Stimulated activated naive CD8-positive, alpha-beta T cell treated with anti-CD3 and anti-CD28 coated beads, Interleukin-15, Interleukin-2, amounts not matched to agents 100 ng/mL and 50 ng/mL, for 24 hours (primary cell): ENCODE data around the gene PDF.
"Not testable (repeated sequence)": the region's sequence is repeated elsewhere in the genome, so short reads cannot be mapped to it uniquely, and the experiment has no call there.

Source experiments
- H3K27ac Mint-ChIP-seq: one replicate; pipeline ENCODE4 v1.8.0; 2021; ENCODE audit warnings: mild to moderate bottlenecking, mixed read lengths
- H3K27me3 Mint-ChIP-seq: one replicate; pipeline ENCODE4 v1.8.0; 2021; ENCODE audit warnings: mixed read lengths
- H3K36me3 Mint-ChIP-seq: one replicate; pipeline ENCODE4 v1.8.0; 2021; ENCODE audit warnings: low read depth, mixed read lengths
- H3K4me1 Mint-ChIP-seq: one replicate; pipeline ENCODE4 v1.8.0; 2021; ENCODE audit warnings: low read depth, mixed read lengths
- H3K4me3 Mint-ChIP-seq: one replicate; pipeline ENCODE4 v1.8.0; 2021; ENCODE audit warnings: mild to moderate bottlenecking, mixed read lengths
- H3K9me3 Mint-ChIP-seq: one replicate; pipeline ENCODE4 v1.8.0; 2021; ENCODE audit warnings: mixed read lengths

Gene PDF

DNA sequence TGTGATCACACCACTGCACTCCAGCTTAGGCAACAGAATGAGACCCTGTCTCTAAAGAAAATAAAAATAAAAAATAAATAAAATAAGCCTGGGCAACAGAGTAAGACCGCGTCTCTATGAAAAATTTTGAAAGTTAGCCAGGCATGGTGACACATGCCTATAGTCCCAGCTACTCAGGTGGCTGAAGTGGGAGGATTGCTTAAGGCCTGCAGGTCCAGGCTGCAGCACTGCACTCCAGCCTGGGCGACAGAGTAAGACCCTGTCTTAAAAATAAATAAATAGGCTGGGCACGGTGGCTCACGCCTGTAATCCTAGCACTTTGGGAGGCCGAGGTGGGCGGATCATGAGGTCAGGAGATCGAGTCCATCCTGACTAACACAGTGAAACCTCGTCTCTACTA is 38.7 kb downstream of the PDF start:
- not testable (repeated sequence) for H3K4me3 Mint-ChIP-seq, H3K27me3 Mint-ChIP-seq, H3K4me1 Mint-ChIP-seq, H3K9me3 Mint-ChIP-seq, H3K36me3 Mint-ChIP-seq, H3K27ac Mint-ChIP-seq

DNA sequence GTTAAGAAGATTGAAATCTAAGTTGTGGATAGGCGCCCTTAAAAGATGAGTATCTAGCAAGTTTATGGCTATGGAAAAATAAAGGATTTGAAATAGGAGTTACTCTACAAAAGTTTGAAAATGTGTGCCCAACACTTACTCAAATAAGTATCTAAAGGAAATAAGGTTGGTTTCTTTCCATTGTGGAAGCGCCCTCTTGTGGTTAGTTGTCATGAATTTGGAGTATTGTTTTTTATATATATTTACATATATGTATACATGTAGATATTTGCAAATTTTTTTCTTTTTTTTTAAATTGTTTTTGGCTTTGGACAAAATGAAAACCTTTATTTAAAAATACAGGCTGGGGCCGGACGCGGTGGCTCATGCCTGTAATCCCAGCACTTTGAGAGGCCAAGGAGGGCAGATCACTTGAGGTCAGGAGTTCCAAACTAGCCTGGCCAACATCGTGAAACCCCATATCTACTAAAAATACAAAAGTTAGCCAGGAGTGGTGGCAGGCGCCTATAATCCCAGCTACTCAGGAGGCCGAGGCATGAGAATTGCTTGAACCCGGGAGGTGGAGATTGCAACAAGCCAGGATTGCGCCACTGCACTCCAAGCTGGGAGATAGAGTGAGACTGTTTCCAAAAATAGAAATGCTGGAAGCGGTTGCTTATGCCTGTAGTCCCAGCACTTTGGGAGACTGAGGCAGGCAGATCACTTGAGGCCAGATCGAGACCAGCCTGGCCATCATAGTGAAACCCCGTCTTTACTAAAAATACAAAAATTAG is 43.3 kb downstream of the PDF start:
- Mint-ChIP-seq H3K4me3 (no peak overlapping the region), H3K36me3 (no peaks in the 10 kb centered on the region), H3K4me1 (no peaks in the 10 kb centered on the region), H3K27me3 (no peaks in the 10 kb centered on the region), H3K9me3 (no peaks in the 10 kb centered on the region), H3K27ac (no peak overlapping the region)

DNA sequence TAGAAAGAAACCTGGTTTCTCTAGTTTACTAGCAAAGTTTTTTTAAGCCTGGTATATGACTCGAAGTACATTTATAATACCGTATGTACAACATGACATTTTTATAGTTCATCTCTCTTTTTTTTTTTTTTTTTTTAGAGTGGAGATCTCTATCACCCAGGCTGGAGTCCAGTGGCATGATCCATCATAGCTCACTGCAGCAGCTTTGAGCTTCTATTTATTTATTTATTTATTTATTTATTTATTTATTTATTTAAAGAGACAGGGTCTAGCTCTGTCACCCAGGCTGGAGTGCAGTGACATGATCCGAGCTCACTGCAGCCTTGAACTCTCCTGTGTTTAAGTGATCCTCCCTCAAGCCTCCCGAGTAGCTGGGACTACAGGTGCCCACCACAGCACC is 45.1 kb downstream of the PDF start:
- Mint-ChIP-seq H3K4me1 (no peaks in the 10 kb centered on the region), H3K27ac (no peak overlapping the region), H3K27me3 (no peaks in the 10 kb centered on the region), H3K36me3 (no peaks in the 10 kb centered on the region), H3K9me3 (no peaks in the 10 kb centered on the region), H3K4me3 (no peak overlapping the region)

DNA sequence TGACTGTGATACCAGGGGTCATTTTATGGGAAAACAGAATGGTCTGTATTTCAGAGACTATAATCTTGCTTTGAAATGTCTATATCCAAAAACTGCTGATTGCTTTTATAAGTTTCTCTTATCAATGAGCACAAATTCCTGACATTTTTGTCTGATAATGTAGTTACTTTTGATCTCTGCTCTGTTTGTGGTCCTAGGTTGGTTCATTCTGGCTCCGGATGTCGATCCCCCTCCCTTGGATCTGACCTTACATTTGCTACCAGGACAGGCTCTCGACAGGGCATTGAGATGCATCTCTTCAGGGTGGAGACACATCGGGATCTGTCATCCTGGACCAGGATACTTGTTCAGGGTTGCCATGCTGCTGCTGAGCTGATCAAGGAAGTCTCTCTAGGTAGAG is 46.5 kb downstream of the PDF start:
- Mint-ChIP-seq H3K4me1 (no peaks in the 10 kb centered on the region), H3K27ac (no peak overlapping the region), H3K4me3 (no peak overlapping the region), H3K36me3 (peaks cover 4% of the 10 kb centered on the region), H3K27me3 (no peaks in the 10 kb centered on the region), H3K9me3 (no peaks in the 10 kb centered on the region)

DNA sequence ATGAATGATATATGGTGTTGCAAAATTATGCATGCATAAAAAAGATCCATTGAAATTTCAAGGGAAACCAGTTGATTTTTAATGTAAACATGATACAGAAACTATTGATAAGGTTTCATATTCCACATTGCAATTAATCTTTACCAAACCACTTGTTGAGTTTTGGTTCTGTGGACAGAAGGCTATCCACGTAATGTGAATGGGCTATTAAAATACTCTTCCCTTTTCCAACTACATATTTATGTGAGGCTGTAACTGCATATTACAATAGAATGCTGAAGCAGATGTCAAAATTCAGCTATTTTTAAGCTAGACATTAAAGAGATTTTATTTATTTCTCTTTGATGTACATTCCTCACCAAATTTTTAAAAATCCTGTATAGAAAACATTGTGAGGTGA is 53.0 kb downstream of the PDF start:
- H3K27ac Mint-ChIP-seq: no peak overlapping the region
- no peaks in the 10 kb centered on the region for H3K27me3 Mint-ChIP-seq
- H3K4me1 Mint-ChIP-seq: no peaks in the 10 kb centered on the region
- H3K9me3 Mint-ChIP-seq: no peaks in the 10 kb centered on the region
- H3K36me3 Mint-ChIP-seq: peaks cover 8% of the 10 kb centered on the region
- no peak overlapping the region for H3K4me3 Mint-ChIP-seq
